Measurements from ENCODE around the gene NR2F6. TPM values are rescaled to one million over a fixed set of nuclear protein-coding genes. Genes with fewer than 3 reads are reported as not detected.

Gene NR2F6
- total and polyA plus RNA-seq, 2 donors (not counting 1 experiment from before 2014, with no cell fraction given) = 2.0 to 4.9 TPM

DNA sequence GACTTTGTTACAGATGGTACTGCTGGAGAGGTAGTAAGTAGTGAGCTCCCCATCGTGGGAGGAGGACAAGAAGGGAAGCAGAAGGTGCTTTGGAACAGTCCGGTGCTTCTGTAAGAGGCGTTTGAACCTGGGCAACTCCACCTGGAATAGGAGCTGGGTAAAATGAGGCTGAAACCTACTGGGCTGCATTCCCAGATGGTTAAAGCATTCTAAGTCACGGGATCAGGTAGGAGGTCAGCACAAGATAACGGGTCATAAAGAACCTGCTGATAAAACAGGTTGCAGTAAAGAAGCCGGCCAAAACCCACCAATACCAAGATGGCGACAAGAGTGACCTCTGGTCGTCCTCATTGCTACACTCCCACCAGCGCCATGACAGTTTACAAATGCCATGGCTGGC is 41.0 kb upstream of the NR2F6 start:
- H3K9me3 Mint-ChIP-seq (ENCODE audit: insufficient read depth) = no peaks in the 10 kb centered on the region
- H3K27ac ChIP-seq (ENCODE audit: low read length in 2 of 2) = no peak overlapping the region
- no peak overlapping the region for H3K4me2 ChIP-seq (replicated peaks; ENCODE audit: low read depth, low read length, poor library complexity, severe bottlenecking)
- TF ChIP-seq, protein P1, sequence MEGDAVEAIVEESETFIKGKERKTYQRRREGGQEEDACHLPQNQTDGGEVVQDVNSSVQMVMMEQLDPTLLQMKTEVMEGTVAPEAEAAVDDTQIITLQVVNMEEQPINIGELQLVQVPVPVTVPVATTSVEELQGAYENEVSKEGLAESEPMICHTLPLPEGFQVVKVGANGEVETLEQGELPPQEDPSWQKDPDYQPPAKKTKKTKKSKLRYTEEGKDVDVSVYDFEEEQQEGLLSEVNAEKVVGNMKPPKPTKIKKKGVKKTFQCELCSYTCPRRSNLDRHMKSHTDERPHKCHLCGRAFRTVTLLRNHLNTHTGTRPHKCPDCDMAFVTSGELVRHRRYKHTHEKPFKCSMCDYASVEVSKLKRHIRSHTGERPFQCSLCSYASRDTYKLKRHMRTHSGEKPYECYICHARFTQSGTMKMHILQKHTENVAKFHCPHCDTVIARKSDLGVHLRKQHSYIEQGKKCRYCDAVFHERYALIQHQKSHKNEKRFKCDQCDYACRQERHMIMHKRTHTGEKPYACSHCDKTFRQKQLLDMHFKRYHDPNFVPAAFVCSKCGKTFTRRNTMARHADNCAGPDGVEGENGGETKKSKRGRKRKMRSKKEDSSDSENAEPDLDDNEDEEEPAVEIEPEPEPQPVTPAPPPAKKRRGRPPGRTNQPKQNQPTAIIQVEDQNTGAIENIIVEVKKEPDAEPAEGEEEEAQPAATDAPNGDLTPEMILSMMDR (IDR thresholded peaks at IDR 0.05) = no peak
- TF ChIP-seq EZH2 (IDR thresholded peaks at IDR 0.05; ENCODE audit: borderline replicate concordance, insufficient read depth, low read depth, low read length, poor library complexity, severe bottlenecking) = no peak
- H3K9ac ChIP-seq (ENCODE audit: low read length) = no peak overlapping the region
- H3K27me3 ChIP-seq (replicated peaks in 1 of 4; ENCODE audit: control extremely low read depth in 1 of 4, control insufficient read depth in 3 of 4, insufficient read depth in 4 of 4, low read length in 3 of 4) = no peaks in the 10 kb centered on the region
- ChIA-PET CTCF (no interaction called here), POLR2A (interaction anchor here (0.6 kb wide), 1 partner anchor 784 kb away, joined by 7 read pairs; no protein-coding TSS in a partner anchor)
- H3K27ac Mint-ChIP-seq = no peak overlapping the region
- H3K36me3 ChIP-seq (replicated peaks in 1 of 2; ENCODE audit: control extremely low read depth in 1 of 2, control insufficient read depth in 1 of 2, extremely low read depth in 1 of 2, insufficient read depth in 2 of 2, low read length in 1 of 2) = peaks cover 0 to 5% of the 10 kb centered on the region in 2 experiments
- H3K4me1 ChIP-seq (ENCODE audit: control insufficient read depth in 2 of 2, insufficient read depth in 2 of 2, low read length in 2 of 2) = peaks cover 0 to 16% of the 10 kb centered on the region in 2 donors
- no peak overlapping the region for H3K4me3 ChIP-seq (ENCODE audit: control extremely low read depth in 1 of 5, extremely low read depth in 1 of 5, insufficient read depth in 1 of 5, low read depth in 2 of 5, low read length in 4 of 5)
- no peak overlapping the region for H3K4me3 Mint-ChIP-seq
- H3K27me3 Mint-ChIP-seq = no peaks in the 10 kb centered on the region
- H2AFZ ChIP-seq (ENCODE audit: insufficient read depth, low read depth, low read length, poor library complexity, severe bottlenecking) = no peak overlapping the region
- no peaks in the 10 kb centered on the region for H3K9me3 ChIP-seq (ENCODE audit: control extremely low read depth in 1 of 3, control insufficient read depth in 2 of 3, insufficient read depth in 1 of 3, low read length in 2 of 3)
- ATAC-seq (ENCODE audit: low read depth) (no peak), DNase-seq (no peak)
- no peaks in the 10 kb centered on the region for H4K20me1 ChIP-seq (ENCODE audit: control insufficient read depth, insufficient read depth, low read length, poor library complexity, severe bottlenecking)
- H3K4me1 Mint-ChIP-seq = peaks cover 8% of the 10 kb centered on the region
- H3K79me2 ChIP-seq (ENCODE audit: control insufficient read depth, insufficient read depth, low read length) = no peaks in the 10 kb centered on the region
- intact Hi-C loops (cut with micrococcal nuclease) = loop anchor here (10.0 kb wide), 1 partner anchor 452 kb away; no protein-coding TSS in a partner anchor
- WGBS (ENCODE audit: insufficient coverage) = 93% methylated on average over 9 of the region's 9 CpGs

DNA sequence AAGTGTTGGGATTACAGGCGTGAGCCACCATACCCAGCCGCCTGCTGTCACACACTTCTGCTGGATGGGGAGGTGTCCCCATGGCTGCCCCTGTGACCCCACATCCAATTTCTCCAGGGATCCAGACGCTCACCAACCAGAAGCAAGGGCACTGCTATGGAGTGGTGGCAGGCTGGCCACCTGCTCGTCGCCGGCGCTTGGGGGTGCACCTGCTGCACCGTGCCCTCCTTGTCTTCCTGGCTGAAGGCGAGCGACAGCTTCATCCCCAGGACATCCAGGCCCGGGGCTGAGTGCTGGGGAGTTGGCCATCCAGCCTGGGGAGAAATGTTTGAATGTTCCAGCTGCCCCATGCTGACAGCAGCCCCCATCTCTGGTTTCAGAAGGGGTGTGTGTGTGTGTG is 40.5 kb upstream of the NR2F6 start:
- DNase-seq = no peak
- CTCF ChIA-PET = no interaction called here
- Histone ChIP-seq H2AFZ (ENCODE audit: insufficient read depth, low read depth, low read length, poor library complexity, severe bottlenecking) (no peak overlapping the region), H3K27ac (ENCODE audit: low read length in 2 of 2) (no peak overlapping the region), H3K36me3 (replicated peaks in 1 of 2; ENCODE audit: control extremely low read depth in 1 of 2, control insufficient read depth in 1 of 2, extremely low read depth in 1 of 2, insufficient read depth in 2 of 2, low read length in 1 of 2) (peaks cover 0 to 5% of the 10 kb centered on the region in 2 experiments), H3K79me2 (ENCODE audit: control insufficient read depth, insufficient read depth, low read length) (no peaks in the 10 kb centered on the region), H3K4me2 (replicated peaks; ENCODE audit: low read depth, low read length, poor library complexity, severe bottlenecking) (no peak overlapping the region), H3K9ac (ENCODE audit: low read length) (no peak overlapping the region), H3K4me3 (ENCODE audit: control extremely low read depth in 1 of 5, extremely low read depth in 1 of 5, insufficient read depth in 1 of 5, low read depth in 2 of 5, low read length in 4 of 5) (no peak overlapping the region), H3K9me3 (ENCODE audit: control extremely low read depth in 1 of 3, control insufficient read depth in 2 of 3, insufficient read depth in 1 of 3, low read length in 2 of 3) (no peaks in the 10 kb centered on the region), H3K27me3 (replicated peaks in 1 of 4; ENCODE audit: control extremely low read depth in 1 of 4, control insufficient read depth in 3 of 4, insufficient read depth in 4 of 4, low read length in 3 of 4) (no peaks in the 10 kb centered on the region), H3K4me1 (ENCODE audit: control insufficient read depth in 2 of 2, insufficient read depth in 2 of 2, low read length in 2 of 2) (peaks cover 2 to 20% of the 10 kb centered on the region in 2 donors), H4K20me1 (ENCODE audit: control insufficient read depth, insufficient read depth, low read length, poor library complexity, severe bottlenecking) (no peaks in the 10 kb centered on the region)
- peaks cover 10% of the 10 kb centered on the region for H3K4me1 Mint-ChIP-seq
- H3K27me3 Mint-ChIP-seq = no peaks in the 10 kb centered on the region
- ATAC-seq (ENCODE audit: low read depth) = no peak
- no peak for TF ChIP-seq EZH2 (IDR thresholded peaks at IDR 0.05; ENCODE audit: borderline replicate concordance, insufficient read depth, low read depth, low read length, poor library complexity, severe bottlenecking)
- TF ChIP-seq, protein P1 (IDR thresholded peaks at IDR 0.05) = no peak
- no peak overlapping the region for H3K27ac Mint-ChIP-seq
- 98% methylated on average over 10 of the region's 11 CpGs for WGBS (ENCODE audit: insufficient coverage)
- POLR2A ChIA-PET = interaction anchor here (0.6 kb wide), 1 partner anchor 783 kb away, joined by 7 read pairs; no protein-coding TSS in a partner anchor
- H3K4me3 Mint-ChIP-seq = no peak overlapping the region
- H3K9me3 Mint-ChIP-seq (ENCODE audit: insufficient read depth) = no peaks in the 10 kb centered on the region
- intact Hi-C loops (cut with micrococcal nuclease) = loop anchor here (10.0 kb wide), 1 partner anchor 451 kb away; no protein-coding TSS in a partner anchor

All from B cell (primary cell).